ENCODE results near the gene C14orf39.

C14orf39 gene, protein sequence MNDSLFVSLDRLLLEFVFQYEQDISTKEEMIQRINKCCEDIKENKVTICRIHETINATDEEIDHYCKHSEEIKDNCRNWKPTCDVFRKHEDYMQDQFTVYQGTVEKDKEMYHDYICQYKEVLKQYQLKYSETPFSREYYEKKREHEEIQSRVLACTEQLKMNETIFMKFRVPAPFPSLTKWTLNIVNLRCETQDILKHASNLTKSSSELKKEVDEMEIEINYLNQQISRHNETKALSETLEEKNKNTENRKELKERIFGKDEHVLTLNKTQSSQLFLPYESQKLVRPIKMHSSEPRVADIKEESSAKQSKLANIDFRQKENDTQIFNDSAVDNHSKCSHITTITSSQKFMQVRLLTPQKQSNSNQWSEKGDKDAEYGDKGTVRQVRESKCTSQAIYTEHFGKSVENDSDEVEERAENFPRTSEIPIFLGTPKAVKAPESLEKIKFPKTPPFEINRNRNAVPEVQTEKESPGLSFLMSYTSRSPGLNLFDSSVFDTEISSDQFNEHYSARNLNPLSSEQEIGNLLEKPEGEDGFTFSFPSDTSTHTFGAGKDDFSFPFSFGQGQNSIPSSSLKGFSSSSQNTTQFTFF

DNA sequence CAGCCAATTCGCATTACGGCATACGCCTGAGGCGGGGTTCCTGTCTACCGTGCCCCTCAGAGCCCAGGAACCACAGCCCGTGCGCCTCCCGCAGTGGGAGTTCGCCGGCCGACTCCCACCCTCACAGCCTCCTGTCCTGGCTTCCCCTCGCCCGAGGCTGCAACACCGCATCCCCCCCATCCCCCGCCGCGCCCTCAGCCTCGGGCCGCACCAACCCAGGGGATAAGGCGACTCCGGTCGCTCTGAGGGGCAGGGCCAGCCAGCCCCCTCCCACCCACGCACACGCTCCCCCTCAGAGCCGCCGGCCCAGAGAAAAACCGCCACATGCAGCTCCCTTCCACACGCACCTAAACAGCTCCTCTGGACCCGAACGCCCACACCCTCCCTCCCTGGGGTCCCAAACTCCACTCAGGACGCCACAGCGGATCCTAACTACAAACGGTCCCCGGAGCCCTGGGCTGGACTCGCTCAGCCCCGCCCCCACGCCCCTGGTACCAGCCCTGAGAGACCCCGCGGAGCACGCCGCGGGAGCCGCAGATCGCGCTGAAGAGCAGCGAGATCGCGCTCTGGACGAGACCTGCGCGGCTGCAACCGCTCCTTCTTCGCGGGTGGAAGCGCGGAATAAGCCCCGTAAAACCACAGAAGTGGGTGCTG is at the start of gene C14orf39:
Gene C14orf39, minus strand, starts transcription at position 466 of the 654 bp plus-strand sequence. CDS start 985 bp downstream, outside the sequence.
- no peak for DNase-seq

DNA sequence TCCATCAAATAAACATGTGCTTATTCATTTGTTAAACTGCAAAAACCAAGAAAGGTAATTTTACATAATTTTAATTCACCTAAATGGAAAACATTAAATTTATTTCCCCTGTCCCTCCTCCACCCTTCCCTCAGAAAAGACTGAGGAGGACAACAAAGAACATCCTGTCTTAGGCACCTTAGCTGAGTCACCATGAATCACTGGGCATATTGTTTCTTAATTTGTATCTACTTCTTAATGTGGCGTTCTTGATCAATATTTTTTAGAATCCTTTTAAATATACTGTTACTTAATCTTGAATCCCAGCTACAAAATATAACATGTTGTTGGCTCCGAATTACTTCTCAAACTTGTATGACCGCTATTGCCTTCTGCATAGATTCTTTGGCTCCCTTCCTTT is 46.6 kb upstream of the C14orf39 start:
- DNase-seq: no peak

DNA sequence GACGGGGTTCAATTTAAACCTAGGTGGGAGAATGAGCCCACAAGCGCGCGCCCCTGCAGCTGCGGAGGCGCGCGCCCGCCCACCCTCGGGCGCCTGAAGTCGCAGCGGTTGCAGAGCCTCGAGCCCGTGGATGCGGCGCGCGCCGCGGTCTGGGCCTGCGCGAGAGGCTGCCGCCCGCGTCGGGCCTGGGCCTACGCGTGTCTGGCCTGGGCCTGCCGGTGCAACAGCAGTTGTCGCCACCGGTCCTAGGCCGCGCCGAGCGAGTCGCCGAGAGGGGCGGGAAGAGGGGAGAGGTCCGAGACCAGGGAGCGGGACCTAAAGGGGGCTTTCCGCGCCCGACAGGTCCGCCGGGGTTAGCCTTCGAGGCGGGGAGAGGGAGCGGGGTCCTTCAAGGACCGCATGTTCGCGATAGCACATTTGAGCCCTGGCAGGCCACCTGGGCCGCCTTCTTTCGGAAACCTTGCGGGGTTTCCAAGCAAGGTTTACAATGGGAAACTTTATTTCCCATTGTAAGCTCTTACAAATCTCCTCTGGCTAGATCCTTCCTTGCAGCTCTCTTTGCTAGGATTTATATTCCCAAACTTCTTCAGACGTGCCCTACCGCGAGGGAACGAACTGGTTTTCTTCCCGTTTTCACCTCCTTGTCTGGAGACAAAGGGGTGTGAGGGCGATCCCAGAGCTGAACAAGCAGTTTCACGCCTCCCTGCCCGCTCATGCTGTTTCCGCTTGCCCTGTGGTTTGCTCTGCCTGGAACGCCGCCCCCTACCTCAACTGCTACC is 29.8 kb upstream of the C14orf39 start:
- no peak for DNase-seq

DNA sequence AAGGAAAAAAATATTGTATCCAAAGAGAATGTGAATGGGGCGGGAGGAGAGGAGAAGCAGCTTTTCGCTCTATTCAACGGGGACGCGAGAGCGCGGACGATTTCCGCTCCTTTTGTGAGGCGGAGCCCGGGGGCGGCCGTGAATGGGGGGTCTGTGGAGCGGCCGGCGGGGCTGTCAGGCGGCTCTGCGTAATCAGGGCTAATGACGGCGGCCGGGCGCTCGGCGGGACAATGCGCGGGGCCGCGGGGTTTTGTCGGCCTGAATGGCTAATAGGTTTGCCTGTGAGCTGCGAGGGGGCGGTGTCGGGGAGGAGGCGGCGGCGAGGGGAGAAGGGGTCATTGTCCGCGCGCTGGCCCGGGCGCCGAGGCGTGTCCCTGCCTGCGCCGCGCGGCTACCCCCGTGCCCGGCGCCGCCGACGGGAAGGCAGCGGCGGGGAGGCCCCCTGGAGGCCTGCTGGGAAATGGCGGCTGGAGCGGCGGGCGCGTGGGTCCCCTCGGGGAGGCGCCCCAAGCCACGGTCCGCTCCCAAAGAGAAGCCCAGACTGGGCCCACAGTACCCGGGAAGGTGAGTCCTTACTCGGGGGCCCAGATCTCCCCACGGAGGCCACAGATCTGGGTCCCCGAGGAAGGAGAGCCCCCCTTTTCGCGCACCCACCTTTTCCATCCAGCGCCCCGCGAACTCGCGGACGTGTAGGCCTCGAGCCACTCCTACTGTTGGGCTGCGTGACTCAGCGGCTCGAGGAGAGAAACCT is 29.1 kb upstream of the C14orf39 start:
- DNase-seq: no peak

DNA sequence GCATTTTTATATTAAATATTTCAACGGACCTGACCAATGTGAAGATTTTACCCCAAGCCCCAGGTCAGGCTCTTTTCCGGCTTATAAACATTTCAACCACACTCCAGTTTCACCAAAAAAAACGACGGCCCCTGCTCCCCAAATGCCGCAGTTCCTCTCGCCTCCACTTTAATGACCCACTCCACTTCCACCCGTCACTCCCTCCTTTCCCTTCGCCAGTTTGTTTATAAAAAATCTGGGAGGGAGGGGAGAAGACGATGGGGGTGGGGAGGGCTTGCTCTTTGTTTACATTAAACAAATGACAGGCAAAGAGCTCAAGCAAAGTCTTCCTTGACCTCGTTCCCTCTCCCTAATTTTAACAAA is 28.5 kb upstream of the C14orf39 start:
- no peak for DNase-seq

DNA sequence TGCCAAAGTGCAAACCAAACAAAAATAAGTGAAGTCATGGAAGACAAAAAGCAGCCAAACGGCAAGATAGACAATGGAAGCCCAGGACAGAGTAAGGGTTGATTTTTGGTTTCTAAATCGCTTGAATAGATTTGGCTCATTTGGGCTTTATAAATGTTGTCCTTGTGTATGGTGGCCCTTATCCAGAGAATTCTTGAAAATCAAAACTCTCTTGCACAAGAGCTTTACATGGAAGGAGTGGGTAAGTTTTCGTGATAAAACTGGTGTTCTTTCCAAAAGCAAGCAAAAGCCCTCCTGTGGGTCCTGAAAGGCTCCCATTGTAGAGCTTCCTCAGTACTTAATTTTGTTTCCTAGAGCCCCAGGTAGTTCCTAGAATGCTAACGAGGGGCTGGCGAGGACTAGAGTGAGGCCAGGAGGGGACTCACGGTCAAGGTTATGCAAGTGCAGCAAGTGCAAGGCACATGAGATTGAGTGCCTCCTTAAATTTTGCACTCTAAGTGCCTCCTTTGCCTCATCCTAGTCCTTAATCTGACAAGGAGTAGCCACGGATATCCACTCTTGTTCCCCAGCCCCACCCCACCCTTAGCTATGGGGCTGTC is 27.2 kb upstream of the C14orf39 start:
- DNase-seq: no peak

DNA sequence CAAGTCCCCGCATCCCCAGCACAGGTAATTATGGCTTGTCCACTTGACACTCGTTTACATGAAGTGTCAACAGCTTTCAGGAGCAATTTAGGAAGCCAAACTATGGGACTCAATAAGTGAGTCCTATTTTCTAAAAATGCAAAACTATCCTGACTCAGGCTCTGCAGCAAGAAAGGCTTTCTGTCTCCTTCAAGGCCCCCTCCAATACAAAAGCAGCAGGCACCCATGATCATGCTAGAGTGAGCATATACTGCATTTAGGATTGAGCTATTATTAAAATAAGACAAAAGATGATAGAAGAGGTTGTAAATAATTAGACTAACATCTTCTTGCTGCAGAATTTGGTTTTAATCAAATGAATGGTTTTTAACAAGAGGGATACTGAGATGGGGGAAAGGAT is 26.3 kb upstream of the C14orf39 start:
- DNase-seq: no peak

DNA sequence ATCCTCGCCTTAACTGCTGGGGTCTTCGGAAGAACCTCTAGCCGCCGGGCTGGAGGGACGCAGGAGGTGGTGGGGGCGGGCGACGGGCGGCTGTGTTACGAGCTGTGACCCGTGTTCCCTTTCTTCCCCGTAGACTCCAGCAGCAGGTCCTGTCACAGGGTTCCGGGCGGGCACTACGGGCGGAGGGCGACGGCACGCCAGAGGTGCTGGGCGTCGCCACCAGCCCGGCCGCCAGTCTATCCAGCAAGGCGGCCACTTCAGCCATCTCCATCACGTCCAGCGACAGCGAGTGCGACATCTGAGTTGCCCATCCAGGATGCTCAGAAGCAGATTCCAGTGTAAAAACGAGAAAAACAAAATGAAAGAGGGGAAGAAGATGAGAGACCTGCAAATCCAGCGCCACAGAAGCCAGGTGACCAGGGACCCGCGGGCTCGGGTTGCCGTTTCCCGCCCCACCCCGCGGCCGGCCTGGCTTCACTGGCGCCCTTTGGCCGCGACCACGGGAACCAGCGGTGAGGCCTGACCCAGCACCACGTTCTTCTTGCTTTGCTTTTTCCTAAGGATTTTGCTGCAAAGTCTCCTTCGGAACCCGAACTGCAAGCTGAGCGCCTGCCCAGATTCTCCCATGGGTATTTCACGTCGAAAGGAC is 25.2 kb upstream of the C14orf39 start:
- DNase-seq: no peak

DNA sequence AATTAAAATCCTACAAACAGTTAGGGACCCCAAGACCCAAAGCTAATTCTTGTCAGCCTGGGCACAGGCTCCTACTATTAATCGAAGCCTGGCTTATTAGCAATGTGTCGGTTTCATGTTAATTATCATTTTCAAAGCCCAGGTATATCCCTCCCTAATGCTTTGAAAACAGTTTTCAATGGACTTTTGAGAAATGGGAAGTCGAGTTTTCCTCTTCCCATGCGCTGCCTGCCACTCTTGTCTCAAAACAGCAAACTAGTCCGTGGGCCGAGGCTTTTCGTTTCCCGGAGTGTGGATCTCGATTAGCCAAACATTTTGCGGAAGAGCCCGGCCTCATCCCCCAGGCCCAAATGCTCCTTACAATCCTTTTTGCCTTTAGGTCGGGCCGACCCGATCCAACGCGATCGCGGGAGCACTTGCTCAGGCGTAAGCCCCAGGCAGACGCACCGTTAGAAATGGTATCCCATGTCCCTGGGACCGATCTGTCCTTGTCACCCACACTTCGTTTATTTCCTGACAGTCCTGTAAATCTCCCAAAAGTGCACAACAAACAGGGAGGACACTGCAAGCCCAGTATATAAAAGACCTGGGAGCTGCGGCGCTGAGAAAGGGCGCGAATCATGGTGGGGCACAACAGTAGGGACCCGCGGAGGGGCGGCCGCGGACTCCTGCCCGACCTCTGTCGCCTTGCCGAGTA is 24.5 kb upstream of the C14orf39 start:
- DNase-seq: no peak

DNA sequence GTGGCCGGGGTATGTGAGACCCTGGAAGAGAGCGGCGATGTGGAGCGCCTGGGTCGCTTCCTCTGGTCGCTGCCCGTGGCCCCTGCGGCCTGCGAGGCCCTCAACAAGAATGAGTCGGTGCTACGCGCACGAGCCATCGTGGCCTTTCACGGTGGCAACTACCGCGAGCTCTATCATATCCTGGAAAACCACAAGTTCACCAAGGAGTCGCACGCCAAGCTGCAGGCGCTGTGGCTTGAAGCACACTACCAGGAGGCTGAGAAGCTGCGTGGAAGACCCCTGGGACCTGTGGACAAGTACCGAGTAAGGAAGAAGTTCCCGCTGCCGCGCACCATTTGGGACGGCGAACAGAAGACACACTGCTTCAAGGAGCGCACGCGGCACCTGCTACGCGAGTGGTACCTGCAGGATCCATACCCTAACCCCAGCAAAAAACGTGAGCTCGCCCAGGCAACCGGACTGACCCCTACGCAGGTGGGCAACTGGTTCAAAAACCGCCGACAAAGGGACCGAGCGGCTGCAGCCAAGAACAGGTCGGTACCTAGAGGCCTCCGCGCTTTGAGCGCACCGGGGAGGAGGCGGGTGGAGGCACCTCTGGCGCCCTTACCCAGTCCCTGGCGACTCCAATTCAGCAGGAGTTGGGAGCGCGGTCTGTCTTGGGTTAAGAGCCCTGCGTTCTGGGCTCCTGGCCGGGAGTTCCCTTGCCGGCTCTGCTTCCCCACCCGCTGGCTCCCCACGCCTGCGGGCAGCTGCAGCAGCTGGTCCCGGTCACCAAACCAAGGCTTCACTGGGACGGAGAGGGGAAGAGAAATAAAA is 23.8 kb upstream of the C14orf39 start:
- DNase-seq: no peak

DNA sequence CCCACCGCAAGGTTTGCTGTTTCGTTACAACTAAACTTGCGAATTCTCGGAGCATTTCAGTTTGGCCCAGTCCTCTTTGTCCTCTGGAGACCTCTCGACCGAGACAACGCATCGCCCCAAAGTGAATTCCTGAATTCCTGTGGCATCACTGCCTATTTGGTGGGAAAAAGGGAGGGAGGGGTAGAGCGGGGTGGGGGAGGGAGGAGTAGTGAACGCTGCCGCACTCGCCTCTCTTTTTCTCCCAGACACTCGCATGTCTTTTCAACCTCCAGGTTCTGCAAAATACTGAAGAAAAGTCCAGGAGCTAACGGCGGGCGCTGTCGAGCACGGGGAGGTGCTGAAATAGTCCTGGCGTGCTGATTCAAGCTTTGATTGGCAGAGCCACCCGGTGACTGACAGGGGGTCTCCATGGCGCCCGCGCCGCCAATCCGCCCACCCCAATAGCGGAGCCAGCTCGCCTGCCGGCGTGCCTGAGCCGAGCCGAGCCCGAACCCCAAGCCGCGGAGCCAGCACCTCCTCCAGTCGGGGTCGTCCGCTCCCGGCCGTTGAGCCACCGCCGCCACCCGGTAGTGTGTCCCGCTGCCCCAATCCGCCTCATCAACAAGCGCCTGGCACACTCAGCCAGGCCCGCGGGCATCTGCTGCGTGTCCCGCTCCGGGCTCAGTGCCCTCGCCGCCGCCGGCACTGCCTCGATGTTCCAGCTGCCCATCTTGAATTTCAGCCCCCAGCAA is 23.0 kb upstream of the C14orf39 start, which contains the start of gene SIX6:
Gene SIX6, plus strand, starts transcription at position 440 of the 731 bp plus-strand sequence. Its CDS starts 253 bp downstream, at position 693.
- DNase-seq: no peak

DNA sequence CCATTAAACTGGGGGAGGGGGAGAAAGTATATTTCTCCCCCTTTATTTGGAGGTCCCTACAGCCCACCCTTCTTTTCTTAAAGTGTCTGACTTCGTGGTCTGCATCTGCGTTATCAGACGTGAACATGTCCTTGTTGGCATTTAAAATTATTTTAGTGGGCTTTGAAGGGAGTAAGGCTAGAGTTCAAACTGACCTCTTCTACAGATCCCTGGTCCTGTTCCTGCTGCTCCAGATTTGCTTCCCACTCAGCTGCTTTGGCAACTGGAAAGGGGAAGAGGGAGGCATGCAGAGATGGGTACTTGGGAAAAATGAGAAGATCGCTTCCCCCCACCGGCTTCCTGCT is 22.5 kb upstream of the C14orf39 start:
- DNase-seq: no peak

DNA sequence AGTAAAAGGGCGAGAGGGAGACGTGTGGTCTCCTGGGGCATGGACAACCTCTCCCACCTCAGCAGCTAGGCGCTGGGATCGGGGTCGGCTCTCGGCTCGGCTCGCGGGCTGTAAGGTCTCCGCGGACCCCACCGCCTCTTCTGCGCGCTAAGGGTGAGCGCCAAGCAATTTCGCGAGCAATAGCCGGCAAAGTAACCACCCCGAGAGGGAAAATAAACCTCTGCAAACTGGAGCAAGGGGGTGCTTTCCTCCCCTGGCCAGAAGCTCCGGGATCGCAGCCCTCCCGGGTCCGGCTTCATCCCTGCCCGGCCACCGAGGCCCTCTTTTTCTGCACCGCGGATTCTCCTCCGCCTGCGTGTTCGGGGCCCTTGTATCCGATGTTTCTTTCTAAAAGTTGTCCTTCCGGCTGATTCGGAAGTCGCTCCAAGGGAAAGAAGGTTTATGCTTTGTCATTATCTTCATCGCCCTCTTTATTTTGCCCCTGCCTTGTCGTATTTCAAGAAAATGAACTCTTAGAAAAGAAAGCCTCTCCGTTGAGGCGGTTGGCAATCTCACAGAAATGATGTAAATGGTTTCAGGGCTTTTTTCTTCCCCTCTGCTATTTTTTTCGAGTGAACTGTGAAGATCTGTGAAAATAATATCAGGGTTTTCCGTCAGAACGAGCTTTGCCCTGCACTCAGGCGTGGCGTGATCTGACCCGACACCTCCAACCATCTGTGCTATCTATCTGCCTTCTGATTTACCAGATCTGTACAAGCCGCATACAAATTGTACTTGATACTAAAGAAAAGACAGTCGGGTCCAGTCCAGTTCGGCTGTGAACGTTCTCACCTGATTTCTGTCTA is 21.3 kb upstream of the C14orf39 start:
- DNase-seq: no peak

DNA sequence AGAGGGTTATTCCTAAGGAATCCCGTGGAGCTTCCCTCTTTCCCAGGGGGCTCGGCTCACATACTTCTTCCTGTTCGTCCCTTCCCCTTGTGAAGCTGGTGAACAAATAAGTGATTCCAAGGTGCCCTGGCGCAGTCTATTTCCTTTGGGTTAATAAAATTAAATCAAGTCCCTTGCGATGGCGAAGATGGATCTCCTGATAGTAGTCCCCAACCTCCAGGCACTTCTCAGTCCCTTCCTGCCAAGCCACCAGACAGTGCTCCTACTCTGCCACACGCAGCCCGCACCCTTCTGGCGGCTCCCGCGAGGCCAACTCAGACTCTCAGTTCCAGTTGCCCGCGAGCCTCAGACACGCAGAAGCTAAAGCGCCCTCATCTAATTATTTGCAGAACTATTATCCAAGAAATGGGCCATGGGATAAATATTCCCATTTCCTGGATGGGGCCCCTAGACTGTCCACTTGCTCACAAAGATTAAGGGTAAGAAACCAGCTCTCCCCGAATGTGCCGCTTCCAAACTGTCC is 20.7 kb upstream of the C14orf39 start:
- DNase-seq: no peak

DNA sequence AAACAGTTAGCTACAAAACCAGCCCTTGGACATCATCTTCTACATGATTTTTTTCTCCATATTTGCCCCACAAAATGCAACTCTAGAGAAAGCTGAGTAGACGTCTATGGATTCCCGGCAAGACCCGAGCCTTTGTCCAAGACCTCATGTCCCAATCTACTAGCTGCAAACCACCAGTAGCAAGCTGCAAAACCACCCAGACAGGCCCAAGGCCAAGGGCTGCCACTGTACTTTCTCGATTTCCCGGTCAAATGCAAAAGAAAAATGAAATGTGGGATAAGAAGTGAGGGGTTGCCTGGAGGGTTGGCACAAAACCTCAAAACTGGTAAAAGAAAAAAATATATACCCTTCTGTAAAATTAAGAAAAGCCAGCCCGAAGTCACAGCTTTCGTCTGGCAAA is 20.1 kb upstream of the C14orf39 start:
- no peak for DNase-seq

DNA sequence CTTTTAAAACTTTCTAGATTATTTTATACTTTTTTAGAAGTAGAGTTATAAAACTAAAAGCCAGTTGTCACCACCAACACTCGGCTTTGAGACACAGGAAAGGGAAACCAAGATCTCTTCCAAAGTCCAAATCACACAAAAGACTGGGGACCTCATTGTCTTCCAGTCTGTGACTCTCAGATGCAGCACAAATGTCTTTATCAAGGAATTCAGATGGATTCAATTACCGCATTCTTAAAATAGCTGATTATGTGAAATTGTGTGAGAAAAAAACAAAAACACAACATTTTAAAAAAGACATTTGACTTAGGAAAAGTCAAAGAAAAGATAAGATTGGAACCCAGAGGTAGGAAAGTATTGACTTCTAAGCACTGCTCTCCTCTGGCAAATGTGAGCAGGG is 19.6 kb upstream of the C14orf39 start:
- no peak for DNase-seq

DNA sequence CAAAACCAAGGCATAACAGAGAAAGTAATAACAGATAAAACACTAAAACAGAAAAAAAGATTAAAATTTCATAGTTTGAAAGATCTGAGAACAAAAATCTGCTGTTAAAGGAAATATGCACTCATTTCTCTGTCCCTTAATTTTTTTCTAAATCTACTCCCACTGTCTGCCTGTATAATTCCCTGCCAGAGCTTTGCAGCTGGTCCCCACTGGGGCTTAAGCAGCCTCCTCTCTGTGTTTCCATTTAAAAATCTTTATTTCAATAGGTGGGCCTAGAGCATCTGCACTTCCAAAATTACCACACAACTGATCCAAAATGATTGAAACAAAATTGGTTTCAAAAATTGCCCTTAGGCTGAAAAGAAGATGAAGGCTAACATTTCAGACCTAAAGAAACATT is 16.7 kb upstream of the C14orf39 start:
- no peak for DNase-seq

All from anterior cingulate cortex (tissue), 58 donors.